AG08395 (cell line): ENCODE data around the gene TRAPPC10.
"Not testable (repeated sequence)": the region's sequence is repeated elsewhere in the genome, so short reads cannot be mapped to it uniquely, and the experiment has no call there.

Experiments used
- DNase-seq: peaks from one replicate; pipeline ENCODE4 v3.0.0; 2012; ENCODE audit warnings: mixed read lengths, low spot score

TRAPPC10 gene

DNA sequence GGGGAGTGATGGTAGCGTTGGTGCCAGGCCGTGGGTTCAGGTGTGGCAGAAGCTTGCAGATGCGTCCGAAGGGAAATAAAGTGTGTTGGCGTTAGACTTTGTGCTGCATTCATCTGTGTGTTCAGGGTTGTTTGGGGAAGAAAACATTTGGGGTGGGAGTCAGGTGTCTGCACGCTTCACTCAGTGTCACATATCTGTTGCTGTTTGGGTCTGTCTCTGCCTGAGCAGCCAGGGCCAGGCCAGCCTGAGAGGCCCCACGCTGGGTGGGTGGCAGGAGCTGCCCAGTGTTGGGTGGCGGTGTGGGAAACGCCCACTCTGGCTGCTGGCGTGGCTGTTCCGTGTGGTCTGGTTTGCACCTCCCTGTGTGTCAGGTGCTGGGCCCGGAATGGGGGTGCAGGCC, 133.5 kb downstream of the TRAPPC10 start:
- DNase-seq = not testable (repeated sequence)

DNA sequence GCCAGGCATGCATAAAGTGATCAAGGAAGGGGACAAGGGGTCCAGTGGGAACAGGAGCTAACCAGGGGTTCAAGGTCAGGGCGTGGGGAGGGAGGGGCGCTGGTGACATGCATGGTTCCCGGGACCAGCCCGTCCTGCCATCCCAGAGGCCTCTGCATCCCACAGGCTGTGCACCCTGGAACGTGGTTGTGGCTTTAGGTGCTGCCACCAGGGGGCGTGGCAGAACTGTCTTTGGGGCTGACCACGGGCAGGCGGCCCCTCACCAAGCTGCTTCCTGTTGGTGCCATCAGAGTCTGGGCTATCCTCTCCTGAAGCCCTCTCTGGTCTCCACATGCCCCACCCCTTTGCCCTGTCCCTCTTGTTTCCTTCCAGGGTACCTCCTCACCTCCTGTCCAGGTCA, 135.0 kb downstream of the TRAPPC10 start:
- DNase-seq = not testable (repeated sequence)

DNA sequence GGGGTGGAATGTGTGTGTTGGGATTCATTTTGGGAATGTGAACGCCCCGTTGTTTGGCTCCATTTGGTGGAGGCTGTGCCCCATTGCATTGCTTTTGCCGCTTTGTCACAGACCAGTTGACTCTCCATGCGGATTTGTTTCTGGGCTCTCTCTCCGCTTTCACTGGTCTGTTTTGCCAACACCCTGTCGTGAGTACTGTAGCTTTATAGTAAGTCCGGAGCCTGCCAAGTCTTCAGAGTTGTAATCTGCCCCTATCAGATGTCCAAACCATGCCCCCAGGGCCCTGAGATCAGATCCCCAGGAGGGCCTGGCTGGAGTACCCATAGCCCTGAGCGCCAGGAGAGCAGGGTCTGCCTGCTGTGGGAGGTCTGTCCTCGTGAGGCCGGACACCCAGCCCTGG, 138.1 kb downstream of the TRAPPC10 start:
- not testable (repeated sequence) for DNase-seq

DNA sequence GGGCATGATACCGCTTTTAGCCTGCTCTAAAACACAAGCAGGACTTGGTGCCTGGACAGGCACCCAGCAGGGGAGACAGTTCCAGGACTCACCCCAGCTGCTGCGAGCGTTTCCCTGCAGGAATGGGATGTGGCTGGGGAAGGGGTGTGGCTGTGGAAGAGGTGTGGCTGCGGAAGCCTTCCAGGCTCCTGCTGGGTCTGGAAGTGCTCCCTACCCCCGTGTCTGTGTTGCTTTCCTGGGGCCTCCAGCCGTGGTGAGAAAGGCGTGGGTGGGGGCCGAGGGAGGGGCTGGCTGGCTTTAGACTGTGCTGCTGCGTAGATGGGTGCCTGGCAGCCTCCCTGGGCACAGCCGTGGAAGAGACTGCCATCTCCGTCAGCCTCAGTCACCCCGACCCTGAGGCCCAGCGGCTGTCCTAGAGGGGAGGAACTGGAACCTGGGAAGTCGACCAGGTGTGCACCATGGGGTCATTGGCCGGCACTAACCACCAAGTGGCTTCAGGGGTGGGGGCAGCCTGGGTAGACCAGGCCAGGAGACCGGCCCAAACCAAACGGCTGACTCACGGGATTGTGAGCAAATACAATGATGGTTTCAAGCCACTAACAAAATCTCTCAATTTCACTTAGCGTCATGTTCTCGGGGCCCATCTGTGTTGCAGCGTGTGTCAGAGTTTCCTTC, 141.2 kb downstream of the TRAPPC10 start:
- DNase-seq = not testable (repeated sequence)

DNA sequence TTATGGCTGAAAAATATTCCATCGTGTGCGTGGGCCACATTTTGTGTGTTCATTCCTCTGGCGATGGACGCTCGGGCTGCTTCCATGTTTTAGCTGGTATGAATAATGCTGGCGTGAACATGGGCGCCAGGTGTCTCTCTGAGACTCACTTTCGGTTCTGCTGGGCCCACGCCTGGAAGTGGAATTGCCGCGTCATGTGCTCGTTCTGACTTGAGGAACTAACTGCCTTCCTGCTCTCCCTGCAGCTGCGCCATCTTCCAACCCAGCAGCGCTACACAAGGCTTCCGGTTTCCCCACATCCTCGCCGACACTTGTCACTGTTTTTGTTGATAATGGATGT, 141.8 kb downstream of the TRAPPC10 start:
- DNase-seq = not testable (repeated sequence)

DNA sequence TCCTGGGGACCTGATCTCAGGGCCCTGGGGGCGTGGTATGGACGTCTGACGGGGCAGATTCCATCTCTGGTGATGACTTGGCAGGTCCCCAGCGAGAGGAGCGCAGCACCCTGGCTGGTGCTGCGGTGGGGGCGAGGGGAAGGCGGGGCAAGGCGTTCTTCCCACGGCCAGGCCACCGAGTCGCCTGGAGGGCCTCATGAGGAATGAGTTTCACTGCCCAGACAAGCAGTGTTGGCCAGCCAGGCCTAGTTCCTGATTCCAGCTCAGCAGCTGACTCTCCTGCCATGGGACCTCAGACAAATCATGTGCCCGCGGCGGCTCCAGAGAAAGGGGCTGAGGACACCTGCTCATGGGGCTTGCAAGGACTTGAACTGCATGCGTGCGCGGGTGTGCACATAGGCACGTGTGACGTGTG, 142.7 kb downstream of the TRAPPC10 start:
- DNase-seq = not testable (repeated sequence)

DNA sequence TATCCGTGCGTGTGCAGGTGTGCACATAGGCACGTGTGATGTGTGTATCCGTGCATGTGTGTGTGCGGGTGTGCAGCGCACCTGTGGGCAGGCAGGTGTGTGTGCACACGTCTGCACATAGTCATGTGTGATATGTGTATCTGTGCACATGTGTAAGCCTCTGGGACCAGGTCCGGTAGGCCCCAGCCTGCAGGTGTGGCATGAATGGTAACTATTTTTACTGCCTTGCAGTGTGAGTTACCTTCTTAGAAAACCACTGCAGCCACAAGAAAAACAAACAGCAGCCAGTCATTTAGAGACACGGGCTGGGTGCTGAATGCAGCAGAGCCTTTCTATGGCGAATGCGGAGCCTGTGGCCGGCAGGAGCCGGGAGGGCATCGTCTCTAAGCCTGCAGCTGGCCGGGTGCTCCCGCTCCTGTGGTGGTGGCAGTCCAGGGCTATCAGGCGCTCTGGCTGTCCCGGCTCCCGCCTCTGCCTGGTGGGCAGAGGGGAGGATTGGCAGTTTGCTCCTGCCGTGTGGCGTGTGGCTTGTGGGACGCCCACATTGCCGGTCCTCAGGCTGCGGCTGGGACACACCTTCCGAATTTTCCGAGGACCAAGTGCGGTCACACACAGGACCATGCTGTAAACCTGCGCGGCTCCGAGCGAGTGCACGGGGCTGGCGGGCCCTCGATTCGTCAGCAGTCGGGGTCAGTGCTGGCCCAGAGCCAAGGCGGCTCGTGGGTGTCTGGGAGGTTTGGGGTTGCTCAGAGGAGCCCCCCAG, 143.3 kb downstream of the TRAPPC10 start:
- not testable (repeated sequence) for DNase-seq

DNA sequence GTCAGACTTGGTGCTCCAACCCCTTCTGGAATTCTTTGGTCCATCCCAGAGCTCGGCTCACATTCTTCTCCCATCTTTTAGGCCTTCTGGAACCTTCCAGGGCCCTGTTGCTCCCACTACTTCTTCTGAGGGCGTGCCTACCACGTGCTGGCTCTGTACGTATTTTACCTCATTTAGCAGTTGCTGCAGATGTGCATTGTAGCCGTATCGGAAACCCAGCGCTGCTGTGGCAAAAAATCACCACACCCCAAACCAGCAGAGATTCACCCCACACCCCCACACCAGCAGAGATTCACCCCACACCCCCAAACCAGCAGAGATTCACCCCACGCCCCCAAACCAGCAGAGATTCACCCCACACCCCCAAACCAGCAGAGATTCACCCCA, 143.9 kb downstream of the TRAPPC10 start:
- DNase-seq = not testable (repeated sequence)
